Nephron (organoid): ENCODE data around the gene PLCB4.

ENCODE experiments used
- H3K27ac Mint-ChIP-seq, 3 experiments: 2 replicates each; pipeline ENCODE4 v1.8.0; 2020; ENCODE audit warnings: mixed read lengths in 3 of 3, mild to moderate bottlenecking in 2 of 3, moderate library complexity in 1 of 3
- H3K27me3 Mint-ChIP-seq: 2 replicates; pipeline ENCODE4 v1.8.0; 2021; ENCODE audit warnings: low read depth, mild to moderate bottlenecking, moderate library complexity, mixed read lengths
- H3K36me3 Mint-ChIP-seq: 2 replicates; pipeline ENCODE4 v1.8.0; 2020; ENCODE audit warnings: low read depth, mixed read lengths
- H3K4me1 Mint-ChIP-seq: 2 replicates; pipeline ENCODE4 v1.8.0; 2020; ENCODE audit warnings: mixed read lengths
- H3K4me3 Mint-ChIP-seq, 3 experiments: 2 replicates each; pipeline ENCODE4 v1.8.0; 2020; ENCODE audit warnings: mild to moderate bottlenecking in 3 of 3, mixed read lengths in 3 of 3, moderate library complexity in 2 of 3
- H3K9me3 Mint-ChIP-seq: 2 replicates; pipeline ENCODE4 v1.8.0; 2020; ENCODE audit warnings: mixed read lengths
- TF ChIP-seq, protein P1 (sequence below), 3 experiments: fragments of 200-600 bp; sonication (generic); IDR thresholded peaks; one replicate each; pipeline ENCODE4 v1.5.0; 2021; ENCODE audit warnings: antibody characterized with exemption in 3 of 3; ENCODE audit not compliant: unreplicated experiment in 3 of 3

The PLCB4 gene

DNA sequence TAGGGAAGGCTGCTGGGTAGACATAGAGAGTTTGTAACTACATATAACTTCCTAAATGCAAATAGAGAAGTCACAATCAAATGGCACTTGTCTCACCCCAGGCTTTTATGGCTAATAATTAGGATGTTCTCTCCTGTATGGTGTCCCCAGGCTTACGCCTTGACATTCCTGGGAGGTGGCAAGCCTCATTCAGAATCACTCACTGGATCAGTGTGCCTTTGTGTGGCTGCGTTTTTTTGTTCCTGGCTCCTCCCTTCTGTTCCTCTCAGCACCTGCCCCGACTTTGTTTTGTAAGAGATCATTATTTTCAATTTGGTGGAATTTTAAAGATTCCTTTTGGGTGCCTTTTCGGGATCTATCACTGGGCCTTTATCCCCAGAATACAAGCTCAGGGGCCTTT is 451.2 kb downstream of the PLCB4 start:
- H3K4me3 Mint-ChIP-seq, result no peak overlapping the region
- H3K9me3 Mint-ChIP-seq, result no peaks in the 10 kb centered on the region
- TF ChIP-seq, protein P1, sequence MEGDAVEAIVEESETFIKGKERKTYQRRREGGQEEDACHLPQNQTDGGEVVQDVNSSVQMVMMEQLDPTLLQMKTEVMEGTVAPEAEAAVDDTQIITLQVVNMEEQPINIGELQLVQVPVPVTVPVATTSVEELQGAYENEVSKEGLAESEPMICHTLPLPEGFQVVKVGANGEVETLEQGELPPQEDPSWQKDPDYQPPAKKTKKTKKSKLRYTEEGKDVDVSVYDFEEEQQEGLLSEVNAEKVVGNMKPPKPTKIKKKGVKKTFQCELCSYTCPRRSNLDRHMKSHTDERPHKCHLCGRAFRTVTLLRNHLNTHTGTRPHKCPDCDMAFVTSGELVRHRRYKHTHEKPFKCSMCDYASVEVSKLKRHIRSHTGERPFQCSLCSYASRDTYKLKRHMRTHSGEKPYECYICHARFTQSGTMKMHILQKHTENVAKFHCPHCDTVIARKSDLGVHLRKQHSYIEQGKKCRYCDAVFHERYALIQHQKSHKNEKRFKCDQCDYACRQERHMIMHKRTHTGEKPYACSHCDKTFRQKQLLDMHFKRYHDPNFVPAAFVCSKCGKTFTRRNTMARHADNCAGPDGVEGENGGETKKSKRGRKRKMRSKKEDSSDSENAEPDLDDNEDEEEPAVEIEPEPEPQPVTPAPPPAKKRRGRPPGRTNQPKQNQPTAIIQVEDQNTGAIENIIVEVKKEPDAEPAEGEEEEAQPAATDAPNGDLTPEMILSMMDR (IDR thresholded peaks at IDR 0.05; ENCODE audit: unreplicated experiment in 3 of 3), result no peak
- H3K27ac Mint-ChIP-seq, result no peak overlapping the region
- H3K36me3 Mint-ChIP-seq, result no peaks in the 10 kb centered on the region
- H3K27me3 Mint-ChIP-seq, result peaks cover 54% of the 10 kb centered on the region
- peaks cover 16% of the 10 kb centered on the region for H3K4me1 Mint-ChIP-seq

DNA sequence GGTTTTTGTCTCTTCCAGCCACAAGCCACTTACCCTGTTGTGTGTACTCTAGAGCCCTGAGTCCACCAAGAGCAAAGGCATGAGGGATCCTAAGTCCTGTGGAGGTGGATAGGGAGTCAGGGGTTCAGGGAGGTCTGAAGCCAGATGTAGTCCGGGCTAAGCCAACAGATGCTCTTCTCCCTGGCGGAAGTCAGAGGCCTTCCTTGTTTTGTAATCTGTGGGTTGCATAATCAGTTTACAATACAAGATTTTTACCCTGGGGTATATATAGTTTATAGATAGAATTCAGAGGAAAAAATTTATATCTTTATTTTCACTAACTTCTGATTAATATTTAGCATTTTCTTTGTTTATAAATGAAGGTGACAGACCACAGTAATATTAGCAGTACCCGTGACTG is 454.7 kb downstream of the PLCB4 start:
- Mint-ChIP-seq H3K9me3 (no peaks in the 10 kb centered on the region), H3K27me3 (peaks cover 29% of the 10 kb centered on the region), H3K27ac (no peak overlapping the region), H3K36me3 (no peaks in the 10 kb centered on the region), H3K4me3 (no peak overlapping the region), H3K4me1 (no peaks in the 10 kb centered on the region)
- TF ChIP-seq, protein P1 (IDR thresholded peaks at IDR 0.05; ENCODE audit: unreplicated experiment in 3 of 3), result no peak
